ENCODE measurements around the gene DDI2. TPM values are rescaled to one million over a fixed set of nuclear protein-coding genes. Genes with fewer than 3 reads are reported as not detected.

DDI2 gene
- total and polyA plus RNA-seq, 11 donors: 6.2 to 33.5 (median 21.8) TPM

DNA sequence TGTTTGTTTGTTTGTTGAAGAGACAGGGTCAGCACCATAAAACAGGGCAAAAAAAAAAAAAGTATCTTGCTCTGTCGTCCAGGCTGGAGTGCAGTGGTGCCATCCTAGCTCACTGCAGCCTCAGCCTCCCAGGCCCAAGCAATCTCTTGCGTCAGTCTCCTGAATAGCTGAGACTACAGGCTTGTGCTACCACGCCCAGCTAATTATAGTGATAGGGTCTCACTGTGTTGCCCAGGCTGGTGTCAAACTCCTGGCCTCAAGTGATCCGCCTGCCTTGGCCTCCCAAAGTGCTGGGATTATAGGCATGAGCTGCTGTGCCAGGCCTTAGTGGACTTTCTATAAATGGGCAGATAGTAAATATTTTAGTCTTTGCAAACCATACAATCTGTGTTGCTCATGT is 19.2 kb downstream of the DDI2 start:
- no peak for ATAC-seq
- intact Hi-C loops (cut with DNase I): no loop called here
- H3K27ac ChIP-seq: no peak overlapping the region

DNA sequence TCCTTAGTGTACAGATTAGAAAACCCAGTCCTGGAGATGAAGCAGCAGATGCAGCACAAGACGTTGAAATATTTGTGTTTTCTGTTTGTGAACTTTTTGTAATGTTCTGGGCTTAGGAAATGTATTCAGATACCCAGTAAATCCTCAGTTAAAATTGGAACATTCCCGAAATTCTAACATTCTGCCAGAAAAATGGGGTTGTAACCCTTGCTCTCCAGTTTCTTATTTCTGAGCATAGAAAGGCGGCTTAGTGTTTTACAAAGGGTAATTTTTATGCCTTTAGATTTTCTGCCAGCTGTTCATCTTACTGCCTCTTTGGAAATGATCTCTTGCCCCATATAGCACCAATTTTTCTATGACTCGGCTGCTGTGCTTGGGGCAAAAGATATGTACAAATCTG is 20.6 kb downstream of the DDI2 start:
- H3K27ac ChIP-seq: no peak overlapping the region
- peaks cover 0 to 97% (median 90%) of the 10 kb centered on the region in 9 donors for H3K36me3 ChIP-seq
- H3K27me3 ChIP-seq: no peaks in the 10 kb centered on the region
- DNase-seq (no peak), ATAC-seq (no peak)
- H3K4me1 ChIP-seq: no peaks in the 10 kb centered on the region
- no peak for TF ChIP-seq POLR2A (IDR thresholded peaks at IDR 0.05)
- TF ChIP-seq, protein P1, sequence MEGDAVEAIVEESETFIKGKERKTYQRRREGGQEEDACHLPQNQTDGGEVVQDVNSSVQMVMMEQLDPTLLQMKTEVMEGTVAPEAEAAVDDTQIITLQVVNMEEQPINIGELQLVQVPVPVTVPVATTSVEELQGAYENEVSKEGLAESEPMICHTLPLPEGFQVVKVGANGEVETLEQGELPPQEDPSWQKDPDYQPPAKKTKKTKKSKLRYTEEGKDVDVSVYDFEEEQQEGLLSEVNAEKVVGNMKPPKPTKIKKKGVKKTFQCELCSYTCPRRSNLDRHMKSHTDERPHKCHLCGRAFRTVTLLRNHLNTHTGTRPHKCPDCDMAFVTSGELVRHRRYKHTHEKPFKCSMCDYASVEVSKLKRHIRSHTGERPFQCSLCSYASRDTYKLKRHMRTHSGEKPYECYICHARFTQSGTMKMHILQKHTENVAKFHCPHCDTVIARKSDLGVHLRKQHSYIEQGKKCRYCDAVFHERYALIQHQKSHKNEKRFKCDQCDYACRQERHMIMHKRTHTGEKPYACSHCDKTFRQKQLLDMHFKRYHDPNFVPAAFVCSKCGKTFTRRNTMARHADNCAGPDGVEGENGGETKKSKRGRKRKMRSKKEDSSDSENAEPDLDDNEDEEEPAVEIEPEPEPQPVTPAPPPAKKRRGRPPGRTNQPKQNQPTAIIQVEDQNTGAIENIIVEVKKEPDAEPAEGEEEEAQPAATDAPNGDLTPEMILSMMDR (IDR thresholded peaks at IDR 0.05): no peak
- WGBS, 4 donors: 83 to 90% (median 86%) methylated on average over 4 of the region's 4 CpGs
- no peak overlapping the region for H3K4me3 ChIP-seq
- H3K9me3 ChIP-seq: no peaks in the 10 kb centered on the region
- intact Hi-C loops (cut with DNase I): no loop called here

More for the DNA sequence above, 19.2 kb downstream of the DDI2 start:
- no peak for TF ChIP-seq POLR2A (IDR thresholded peaks at IDR 0.05)
- TF ChIP-seq, protein P1 (IDR thresholded peaks at IDR 0.05): no peak
- no peaks in the 10 kb centered on the region for H3K4me1 ChIP-seq
- H3K9me3 ChIP-seq: no peaks in the 10 kb centered on the region
- no peaks in the 10 kb centered on the region for H3K27me3 ChIP-seq
- WGBS, 4 donors: 89 to 96% (median 92%) methylated on average over 4 of the region's 4 CpGs
- peaks cover 0 to 100% (median 99%) of the 10 kb centered on the region in 9 donors for H3K36me3 ChIP-seq
- no peak overlapping the region for H3K4me3 ChIP-seq
- no peak for DNase-seq

DNA sequence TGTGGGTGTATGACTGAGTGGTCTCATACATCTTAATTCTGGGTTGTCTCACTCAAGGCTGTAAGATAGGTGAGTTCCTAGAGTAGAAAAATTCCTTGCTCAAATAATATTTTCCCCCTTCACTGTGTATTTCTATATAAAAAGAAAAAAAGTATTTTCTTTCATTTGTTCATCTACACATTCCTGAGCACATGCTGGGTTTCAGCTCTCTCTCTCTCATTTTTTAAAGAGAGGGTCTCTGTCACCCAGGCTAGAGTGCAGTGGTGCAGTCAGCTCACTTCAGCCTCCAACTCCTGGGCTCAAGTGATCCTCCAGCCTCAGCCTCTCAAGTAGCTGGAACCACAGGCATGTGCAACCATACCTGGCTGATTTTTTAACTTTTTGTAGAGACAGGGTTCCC is 22.0 kb downstream of the DDI2 start:
- DNase-seq: no peak
- no peak overlapping the region for H3K27ac ChIP-seq
- H3K9me3 ChIP-seq: no peaks in the 10 kb centered on the region
- H3K27me3 ChIP-seq: no peaks in the 10 kb centered on the region
- no peak overlapping the region for H3K4me3 ChIP-seq
- intact Hi-C loops (cut with DNase I): no loop called here
- TF ChIP-seq, protein P1 (IDR thresholded peaks at IDR 0.05): no peak
- no peak for TF ChIP-seq POLR2A (IDR thresholded peaks at IDR 0.05)
- no peak for ATAC-seq
- no peaks in the 10 kb centered on the region for H3K4me1 ChIP-seq
- peaks cover 0 to 97% (median 90%) of the 10 kb centered on the region in 9 donors for H3K36me3 ChIP-seq

DNA sequence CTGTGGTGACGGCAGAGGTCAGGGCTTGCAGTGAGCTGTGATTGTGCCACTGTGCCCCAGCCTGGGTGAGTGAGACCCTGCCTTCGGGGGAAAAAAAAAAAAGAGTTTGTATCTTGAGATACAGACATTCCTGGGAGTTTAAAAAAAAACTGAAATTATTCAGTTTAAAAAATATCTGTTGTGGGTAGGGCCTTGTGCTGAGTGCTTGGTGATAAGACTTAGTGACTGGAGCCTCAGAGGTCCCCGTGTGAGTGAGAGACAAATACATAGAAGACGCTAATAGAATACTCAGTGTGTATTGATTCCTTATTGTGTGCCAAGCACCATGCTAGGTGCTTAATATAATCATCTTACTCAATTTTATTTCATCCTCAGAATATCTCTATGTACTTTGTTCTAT is 22.7 kb downstream of the DDI2 start:
- no peaks in the 10 kb centered on the region for H3K27me3 ChIP-seq
- no peak for ATAC-seq
- H3K9me3 ChIP-seq: no peaks in the 10 kb centered on the region
- DNase-seq: no peak
- intact Hi-C loops (cut with DNase I): no loop called here
- 89 to 90% (median 89%) methylated on average over 4 of the region's 4 CpGs for WGBS, 4 donors
- H3K27ac ChIP-seq: no peak overlapping the region
- H3K36me3 ChIP-seq: peaks cover 0 to 97% (median 89%) of the 10 kb centered on the region in 9 donors
- TF ChIP-seq, protein P1 (IDR thresholded peaks at IDR 0.05): no peak
- no peak for TF ChIP-seq POLR2A (IDR thresholded peaks at IDR 0.05)
- no peaks in the 10 kb centered on the region for H3K4me1 ChIP-seq
- H3K4me3 ChIP-seq: no peak overlapping the region

Measured in heart left ventricle (tissue), 16 donors.